Measurements from ENCODE around the gene EMID1. TPM values are rescaled to one million over a fixed set of nuclear protein-coding genes. Genes with fewer than 3 reads are reported as not detected.

EMID1 gene
- total and polyA plus RNA-seq, 2 experiments from 2014 or later = 11.5 to 15.0 TPM

DNA sequence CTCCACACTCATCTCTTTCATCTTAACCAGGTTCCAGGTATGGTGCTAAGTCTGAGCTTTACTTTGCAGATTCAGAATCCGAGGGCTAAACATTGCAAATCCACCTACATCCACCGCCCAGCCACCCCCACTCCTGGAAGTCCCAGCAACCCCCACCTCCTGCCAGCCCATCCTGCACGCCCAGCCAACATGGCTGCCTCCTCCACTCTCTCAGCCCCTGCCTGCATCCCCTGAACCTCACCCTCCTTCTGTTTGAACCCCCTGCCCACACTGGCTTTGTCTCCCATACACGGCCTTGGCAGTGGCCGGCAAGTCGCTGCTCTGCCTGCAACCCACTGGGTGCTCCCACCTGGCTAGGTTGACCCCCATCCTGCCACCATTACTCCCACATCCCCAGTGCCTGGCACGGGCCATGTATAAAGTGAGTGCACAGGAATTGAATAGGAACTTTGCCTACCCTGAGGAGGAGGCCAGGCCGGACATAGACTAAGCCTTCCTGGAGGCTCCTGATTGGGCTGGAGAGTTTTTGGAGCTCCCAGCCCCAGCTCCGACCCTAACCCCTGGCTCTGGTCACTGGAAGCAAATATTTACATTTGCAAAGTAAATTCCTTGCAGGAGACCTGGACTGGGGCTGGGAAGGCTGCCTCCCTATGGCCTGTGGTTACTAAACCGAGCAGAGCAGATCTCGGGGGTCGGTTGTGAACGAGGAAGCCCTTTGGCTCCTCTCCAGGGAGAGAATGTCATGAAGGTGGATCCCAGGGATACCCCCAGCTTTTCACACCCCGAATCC lies 14.4 kb downstream of the EMID1 start:
- WGBS (ENCODE audit: low lambda C conversion rate, missing lambda C conversion rate) = 50% methylated on average over 14 of the region's 14 CpGs

DNA sequence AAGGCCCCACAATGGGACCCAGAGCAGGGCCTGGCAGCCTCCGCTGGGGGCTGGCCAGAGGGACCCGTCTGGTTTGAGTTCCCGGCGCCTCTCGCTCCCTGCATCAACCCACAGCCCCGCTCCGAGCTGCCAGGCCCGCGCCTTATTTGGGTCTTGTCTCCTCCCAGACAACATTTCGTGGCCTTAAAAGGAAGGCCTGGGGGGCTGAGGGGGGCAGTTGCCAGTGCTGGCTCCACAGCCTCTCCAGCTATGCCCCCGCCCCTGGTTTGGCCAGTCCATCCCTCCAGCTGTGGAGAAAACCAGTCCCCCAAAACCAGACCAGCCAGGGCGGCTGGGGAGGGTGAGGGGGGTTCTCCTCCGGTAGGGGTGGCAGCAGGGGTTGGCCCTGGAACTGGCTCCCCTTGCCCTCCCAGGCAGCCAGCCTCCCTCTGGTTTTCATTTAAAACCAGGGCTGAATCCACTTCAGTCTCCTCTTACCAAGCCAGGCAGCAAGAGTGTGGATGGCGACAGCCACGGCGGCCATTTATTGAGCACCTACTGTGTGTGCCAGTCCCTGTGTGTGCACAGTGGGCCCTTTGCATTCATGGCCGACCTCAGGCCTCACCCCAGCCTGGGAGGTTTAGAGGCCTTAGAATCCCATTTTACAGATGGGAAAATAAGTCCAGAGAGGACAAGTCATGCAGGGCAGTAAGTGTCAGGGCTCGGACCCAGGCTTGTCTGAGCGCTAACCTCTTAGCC lies 18.6 kb downstream of the EMID1 start:
- H3K27ac ChIP-seq = no peak overlapping the region

More for the DNA sequence above, 14.4 kb downstream of the EMID1 start:
- DNase-seq (ENCODE audit: low spot score) = peak; percentile 5
- H3K4me2 ChIP-seq = peak overlapping the region; percentile 3
- H2AFZ ChIP-seq = no peak overlapping the region
- H3K9me3 ChIP-seq (ENCODE audit: low read depth) = no peaks in the 10 kb centered on the region
- H3K79me2 ChIP-seq = no peaks in the 10 kb centered on the region
- H3K4me1 ChIP-seq (ENCODE audit: insufficient read depth) = peaks cover 10% of the 10 kb centered on the region
- no peaks in the 10 kb centered on the region for H3K9me2 ChIP-seq (replicated peaks; ENCODE audit: insufficient read depth)
- H3K4me3 ChIP-seq = no peak overlapping the region
- TF ChIP-seq EZH2phosphoT487 (IDR thresholded peaks at IDR 0.05; ENCODE audit: low read depth, severe bottlenecking, unreplicated experiment) (no peak), EZH2 (IDR thresholded peaks at IDR 0.05; ENCODE audit: borderline replicate concordance) (no peak)
- TF ChIP-seq, protein P1, sequence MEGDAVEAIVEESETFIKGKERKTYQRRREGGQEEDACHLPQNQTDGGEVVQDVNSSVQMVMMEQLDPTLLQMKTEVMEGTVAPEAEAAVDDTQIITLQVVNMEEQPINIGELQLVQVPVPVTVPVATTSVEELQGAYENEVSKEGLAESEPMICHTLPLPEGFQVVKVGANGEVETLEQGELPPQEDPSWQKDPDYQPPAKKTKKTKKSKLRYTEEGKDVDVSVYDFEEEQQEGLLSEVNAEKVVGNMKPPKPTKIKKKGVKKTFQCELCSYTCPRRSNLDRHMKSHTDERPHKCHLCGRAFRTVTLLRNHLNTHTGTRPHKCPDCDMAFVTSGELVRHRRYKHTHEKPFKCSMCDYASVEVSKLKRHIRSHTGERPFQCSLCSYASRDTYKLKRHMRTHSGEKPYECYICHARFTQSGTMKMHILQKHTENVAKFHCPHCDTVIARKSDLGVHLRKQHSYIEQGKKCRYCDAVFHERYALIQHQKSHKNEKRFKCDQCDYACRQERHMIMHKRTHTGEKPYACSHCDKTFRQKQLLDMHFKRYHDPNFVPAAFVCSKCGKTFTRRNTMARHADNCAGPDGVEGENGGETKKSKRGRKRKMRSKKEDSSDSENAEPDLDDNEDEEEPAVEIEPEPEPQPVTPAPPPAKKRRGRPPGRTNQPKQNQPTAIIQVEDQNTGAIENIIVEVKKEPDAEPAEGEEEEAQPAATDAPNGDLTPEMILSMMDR (IDR thresholded peaks at IDR 0.05; ENCODE audit: poor library complexity) = no peak
- no peaks in the 10 kb centered on the region for H4K20me1 ChIP-seq (ENCODE audit: insufficient read depth, poor library complexity, severe bottlenecking)
- H3K27ac ChIP-seq = no peak overlapping the region
- no peaks in the 10 kb centered on the region for H3K27me3 ChIP-seq
- H3K36me3 ChIP-seq (replicated peaks; ENCODE audit: insufficient read depth, low read depth) = no peaks in the 10 kb centered on the region

DNA sequence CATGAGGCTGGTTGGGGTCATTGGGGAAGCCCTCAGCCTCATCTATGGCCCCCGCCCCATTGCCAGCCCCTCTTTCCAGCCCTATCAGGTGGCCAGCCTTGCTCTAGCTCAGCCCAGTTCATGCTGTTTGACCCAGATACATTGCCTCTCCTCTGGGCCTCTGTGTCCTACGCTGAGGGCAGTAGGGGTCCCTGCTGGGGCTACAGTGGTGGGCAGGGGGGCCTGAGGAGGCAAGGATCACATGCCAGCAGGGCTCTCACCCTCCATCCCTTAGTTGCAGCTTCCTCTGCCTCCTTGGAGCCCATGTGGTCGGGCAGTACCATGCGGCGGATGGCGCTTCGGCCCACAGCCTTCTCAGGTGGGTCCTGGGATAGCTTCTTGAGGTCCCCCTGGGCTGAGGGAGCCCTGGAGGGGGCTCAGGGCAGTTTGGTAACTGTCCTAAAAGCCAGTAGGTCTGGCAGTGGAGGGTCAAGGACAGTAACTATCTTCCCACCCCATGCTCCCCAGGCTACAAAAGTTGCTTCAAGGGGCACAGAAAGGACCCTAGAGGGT lies 19.2 kb downstream of the EMID1 start:
- no peaks in the 10 kb centered on the region for H3K79me2 ChIP-seq
- H3K4me2 ChIP-seq = no peak overlapping the region
- no peak overlapping the region for H3K4me3 ChIP-seq
- no peak for TF ChIP-seq EZH2phosphoT487 (IDR thresholded peaks at IDR 0.05; ENCODE audit: low read depth, severe bottlenecking, unreplicated experiment)
- no peak for TF ChIP-seq EZH2 (IDR thresholded peaks at IDR 0.05; ENCODE audit: borderline replicate concordance)
- TF ChIP-seq, protein P1 (IDR thresholded peaks at IDR 0.05; ENCODE audit: poor library complexity) = no peak
- H3K9me2 ChIP-seq (replicated peaks; ENCODE audit: insufficient read depth) = no peaks in the 10 kb centered on the region
- WGBS (ENCODE audit: low lambda C conversion rate, missing lambda C conversion rate) = 96% methylated on average over 7 of the region's 7 CpGs
- no peaks in the 10 kb centered on the region for H4K20me1 ChIP-seq (ENCODE audit: insufficient read depth, poor library complexity, severe bottlenecking)
- no peak overlapping the region for H3K27ac ChIP-seq
- H3K4me1 ChIP-seq (ENCODE audit: insufficient read depth) = peaks cover 11% of the 10 kb centered on the region
- no peaks in the 10 kb centered on the region for H3K36me3 ChIP-seq (replicated peaks; ENCODE audit: insufficient read depth, low read depth)
- DNase-seq (ENCODE audit: low spot score) = no peak
- no peaks in the 10 kb centered on the region for H3K9me3 ChIP-seq (ENCODE audit: low read depth)
- no peak overlapping the region for H2AFZ ChIP-seq
- H3K27me3 ChIP-seq = no peaks in the 10 kb centered on the region

More for the DNA sequence above, 18.6 kb downstream of the EMID1 start:
- H4K20me1 ChIP-seq (ENCODE audit: insufficient read depth, poor library complexity, severe bottlenecking) = no peaks in the 10 kb centered on the region
- peak; percentile 44 for DNase-seq (ENCODE audit: low spot score)
- TF ChIP-seq EZH2phosphoT487 (IDR thresholded peaks at IDR 0.05; ENCODE audit: low read depth, severe bottlenecking, unreplicated experiment) = no peak
- TF ChIP-seq EZH2 (IDR thresholded peaks at IDR 0.05; ENCODE audit: borderline replicate concordance) = no peak
- TF ChIP-seq, protein P1 (IDR thresholded peaks at IDR 0.05; ENCODE audit: poor library complexity) = no peak
- H3K9me3 ChIP-seq (ENCODE audit: low read depth) = no peaks in the 10 kb centered on the region
- no peak overlapping the region for H3K4me2 ChIP-seq
- H2AFZ ChIP-seq = no peak overlapping the region
- no peaks in the 10 kb centered on the region for H3K79me2 ChIP-seq
- 80% methylated on average over 19 of the region's 19 CpGs for WGBS (ENCODE audit: low lambda C conversion rate, missing lambda C conversion rate)
- H3K4me3 ChIP-seq = no peak overlapping the region
- H3K27me3 ChIP-seq = no peaks in the 10 kb centered on the region
- H3K36me3 ChIP-seq (replicated peaks; ENCODE audit: insufficient read depth, low read depth) = no peaks in the 10 kb centered on the region
- no peaks in the 10 kb centered on the region for H3K9me2 ChIP-seq (replicated peaks; ENCODE audit: insufficient read depth)
- H3K4me1 ChIP-seq (ENCODE audit: insufficient read depth) = peaks cover 13% of the 10 kb centered on the region

All from hepatocyte (in vitro differentiated cells).